HPDE6-E6E7 (cell line): ENCODE data around the gene ANO2.
"Not testable (repeated sequence)": the region's sequence is repeated elsewhere in the genome, so short reads cannot be mapped to it uniquely, and the experiment has no call there.

ENCODE experiments used
- DNase-seq: peaks from one replicate; pipeline ENCODE4 v3.0.0; 2011; ENCODE audit warnings: missing footprints; ENCODE audit errors: extremely low spot score

Gene ANO2

GRCh38 chr12:5818877-5819276 lies 126.2 kb downstream of the ANO2 start:
- DNase-seq: not testable (repeated sequence)

DNA sequence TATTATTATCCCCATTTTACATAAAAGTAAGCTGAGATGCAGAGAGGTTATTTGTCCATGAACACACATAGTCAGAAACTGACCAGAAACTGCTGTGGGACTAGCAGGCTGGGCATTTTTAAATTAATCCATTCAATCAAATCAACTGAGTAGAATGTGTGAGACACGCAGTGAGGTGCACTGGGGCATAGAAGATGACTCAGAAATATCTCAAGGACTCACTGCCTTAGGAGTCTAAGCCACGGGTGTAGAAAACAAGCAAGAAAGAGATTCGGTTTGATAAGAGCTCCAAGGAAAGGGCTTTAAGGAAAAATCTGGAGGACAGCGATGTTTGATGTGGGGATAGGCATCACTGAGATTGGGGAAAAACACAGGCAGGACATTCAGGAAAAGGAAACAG lies 127.8 kb downstream of the ANO2 start:
- DNase-seq: no peak

DNA sequence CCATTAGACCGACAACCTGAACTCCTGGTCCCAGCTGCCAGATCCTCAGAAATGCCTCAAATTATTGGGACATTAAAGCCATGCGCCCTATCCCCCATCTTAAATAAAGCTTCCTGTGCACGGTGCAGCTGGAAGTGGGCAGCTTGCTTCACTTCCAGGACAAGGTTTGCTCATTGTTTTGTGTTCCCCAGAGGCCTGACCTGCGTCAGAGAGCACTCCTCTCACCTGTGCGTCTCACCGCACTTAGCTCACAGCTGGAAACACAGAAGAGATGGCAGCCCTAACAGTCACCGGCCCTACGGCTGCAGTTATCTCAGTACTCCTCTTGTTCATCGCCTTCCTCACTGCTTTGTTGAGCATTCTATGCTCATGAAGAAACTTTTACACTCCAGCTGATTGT lies 135.5 kb downstream of the ANO2 start:
- DNase-seq: no peak

- no peak for DNase-seq
These were observed 136.1 kb downstream of the ANO2 start for GRCh38 chr12:5808981-5809380.

DNA sequence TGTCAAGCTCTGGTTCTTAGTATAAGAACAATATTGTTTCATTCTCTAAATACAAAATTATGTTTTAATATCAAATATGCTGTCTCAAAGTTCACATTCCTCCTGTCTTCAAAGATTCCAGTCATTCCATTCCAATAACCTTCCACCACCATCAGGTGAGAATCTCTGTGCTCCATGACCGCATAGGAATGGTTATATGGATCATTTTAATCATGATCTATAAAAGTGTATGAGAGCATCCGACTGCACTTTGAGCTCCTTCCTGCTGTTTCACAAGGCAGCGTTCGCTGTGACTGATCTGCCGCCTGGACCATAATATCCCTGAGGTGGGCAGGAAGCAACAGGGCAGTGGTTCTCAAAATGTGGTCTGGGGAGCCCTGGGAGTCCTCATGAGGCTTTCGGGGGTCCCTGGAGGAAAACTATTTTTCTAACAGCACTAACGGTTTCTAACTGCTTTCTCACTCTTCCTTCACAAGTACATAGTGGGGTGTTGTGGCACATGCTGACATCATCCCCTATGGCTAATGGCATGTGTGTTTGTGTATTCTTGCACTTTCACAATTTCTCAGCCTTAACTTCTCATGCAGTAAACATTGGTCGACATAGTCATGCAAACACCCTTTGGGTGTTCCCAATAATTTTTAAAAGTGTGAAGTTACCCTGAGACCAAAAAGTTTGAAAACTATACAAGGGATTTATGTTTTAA lies 137.4 kb downstream of the ANO2 start:
- DNase-seq: no peak

DNA sequence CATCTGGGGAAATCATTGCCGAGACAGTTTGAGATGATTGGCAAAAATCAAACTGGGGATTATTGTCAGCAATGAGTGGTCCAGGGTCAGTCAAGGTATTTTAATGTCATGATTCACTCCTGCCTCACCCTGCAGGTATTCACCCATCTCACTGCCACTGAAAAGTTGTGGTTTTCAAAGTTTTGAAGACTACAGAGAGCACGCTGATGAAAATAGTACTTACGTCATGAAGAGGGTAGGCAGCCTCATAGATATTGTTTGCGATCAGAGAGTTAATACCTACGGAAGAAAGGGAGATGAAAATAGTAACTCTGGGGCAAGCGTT lies 138.0 kb downstream of the ANO2 start:
- DNase-seq: no peak

DNA sequence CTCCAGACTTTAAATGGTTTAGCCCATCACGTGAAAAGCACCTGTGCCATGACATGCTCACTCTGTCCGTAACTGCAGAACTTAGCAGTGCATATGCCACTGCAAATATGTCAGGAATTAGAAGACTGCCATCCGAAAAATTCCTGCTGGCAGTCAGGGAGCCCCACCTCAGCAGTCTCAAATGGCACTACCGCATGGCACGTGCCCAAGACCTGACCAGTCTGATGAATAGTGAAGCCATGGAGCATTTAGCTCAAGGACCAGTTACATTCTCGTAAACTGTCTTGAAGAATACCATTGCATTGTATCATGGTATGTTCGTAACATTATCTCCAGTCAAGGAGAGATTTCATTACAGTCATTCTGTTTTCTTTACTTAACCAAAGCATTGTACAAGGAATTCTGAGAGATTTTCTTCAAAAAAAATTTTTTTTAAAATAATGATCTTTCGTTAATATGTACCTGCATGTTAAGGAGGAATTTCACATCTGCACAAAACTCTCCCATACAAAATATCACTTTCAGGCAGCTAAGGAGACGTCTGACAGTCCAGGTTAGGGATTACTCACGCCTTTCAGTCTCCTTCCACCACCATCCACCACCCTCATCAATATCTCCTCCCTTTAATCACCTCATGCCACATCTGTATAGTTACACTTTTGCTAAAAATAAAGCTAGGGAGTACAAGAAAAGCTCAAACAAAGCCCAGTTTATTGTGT lies 138.5 kb downstream of the ANO2 start:
- DNase-seq: no peak

DNA sequence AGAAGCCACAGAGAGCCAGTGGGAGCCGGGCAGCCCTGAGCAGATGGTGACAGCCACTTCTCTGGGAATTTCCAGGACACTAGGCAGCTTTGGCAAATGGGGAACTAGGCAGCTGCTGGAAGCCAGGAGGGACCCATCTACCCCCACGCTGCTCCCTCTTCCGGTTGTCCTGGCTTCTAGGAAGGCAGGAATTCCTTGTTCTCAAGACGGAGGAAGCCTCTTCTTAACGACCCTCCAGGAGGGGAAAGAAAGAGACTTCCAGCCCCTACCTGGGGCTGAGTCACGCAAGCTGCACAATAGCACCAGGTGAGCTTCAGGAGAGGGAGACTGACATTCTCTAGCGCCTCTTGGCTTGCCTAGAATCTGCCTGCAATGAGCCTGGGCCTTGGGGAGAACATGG lies 141.5 kb downstream of the ANO2 start:
- no peak for DNase-seq

GRCh38 chr12:5798242-5799015 lies 146.6 kb downstream of the ANO2 start:
- DNase-seq: no peak

DNA sequence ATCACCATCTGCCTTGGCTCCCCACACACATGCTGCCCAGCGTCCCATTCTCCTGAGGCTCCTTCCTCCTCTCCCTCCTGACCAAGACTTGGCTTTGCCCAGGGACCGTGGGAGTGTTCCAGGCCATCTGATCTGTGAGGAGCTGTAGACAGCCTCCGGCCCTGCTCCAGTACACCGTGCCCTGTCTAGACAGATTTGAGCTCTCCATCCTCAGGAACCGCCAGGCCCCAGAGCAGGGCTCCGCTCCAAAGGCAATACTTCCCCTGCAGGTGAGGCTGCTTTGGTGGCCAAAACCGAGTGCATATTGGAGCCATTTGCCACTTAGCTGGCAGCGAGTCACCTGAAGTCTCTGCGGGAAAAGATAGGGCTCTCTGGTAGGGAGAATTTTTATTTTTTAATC lies 147.4 kb downstream of the ANO2 start:
- DNase-seq: no peak

- no peak for DNase-seq
These were observed 148.2 kb downstream of the ANO2 start for GRCh38 chr12:5796959-5797225.

- DNase-seq: no peak
These were observed 148.7 kb downstream of the ANO2 start for GRCh38 chr12:5796171-5796958.

DNA sequence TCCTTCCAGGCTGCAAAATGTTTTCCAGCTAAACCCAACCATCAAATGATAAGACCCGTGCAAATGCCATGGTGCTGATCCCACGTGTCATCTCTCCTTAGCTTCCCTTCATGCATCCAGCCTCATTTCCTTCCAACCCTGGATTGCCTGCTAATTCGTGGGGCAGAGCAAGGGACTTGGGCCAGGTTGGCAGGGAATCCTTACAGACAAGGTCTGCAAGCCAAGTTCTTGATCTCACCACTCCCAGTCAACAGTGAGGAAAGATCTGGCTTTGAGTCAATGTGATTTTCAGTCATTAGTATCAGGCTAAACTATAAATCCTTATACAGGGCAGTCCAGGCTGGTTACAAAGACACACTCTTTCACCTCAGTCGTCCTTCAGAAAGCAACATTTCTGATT lies 150.9 kb downstream of the ANO2 start:
- no peak for DNase-seq

DNA sequence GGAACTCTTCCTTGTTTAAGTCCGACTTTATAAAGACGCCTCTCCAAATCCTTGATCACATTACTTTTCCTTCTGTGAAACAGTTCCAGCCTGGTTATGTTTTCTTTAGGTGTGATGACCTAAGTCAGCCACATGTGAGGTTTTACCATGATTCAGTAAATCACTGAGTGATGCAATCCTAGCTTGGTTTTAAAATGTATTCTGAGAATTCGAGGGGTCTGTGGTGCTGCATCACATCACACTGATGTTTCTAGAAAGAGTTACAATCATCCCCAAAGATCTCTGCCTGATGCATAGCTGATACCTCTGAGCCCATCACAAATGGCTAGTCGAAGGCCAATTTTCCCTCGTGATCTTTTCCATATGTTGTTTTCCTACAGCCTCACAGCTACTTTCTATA lies 152.7 kb downstream of the ANO2 start:
- DNase-seq: no peak

DNA sequence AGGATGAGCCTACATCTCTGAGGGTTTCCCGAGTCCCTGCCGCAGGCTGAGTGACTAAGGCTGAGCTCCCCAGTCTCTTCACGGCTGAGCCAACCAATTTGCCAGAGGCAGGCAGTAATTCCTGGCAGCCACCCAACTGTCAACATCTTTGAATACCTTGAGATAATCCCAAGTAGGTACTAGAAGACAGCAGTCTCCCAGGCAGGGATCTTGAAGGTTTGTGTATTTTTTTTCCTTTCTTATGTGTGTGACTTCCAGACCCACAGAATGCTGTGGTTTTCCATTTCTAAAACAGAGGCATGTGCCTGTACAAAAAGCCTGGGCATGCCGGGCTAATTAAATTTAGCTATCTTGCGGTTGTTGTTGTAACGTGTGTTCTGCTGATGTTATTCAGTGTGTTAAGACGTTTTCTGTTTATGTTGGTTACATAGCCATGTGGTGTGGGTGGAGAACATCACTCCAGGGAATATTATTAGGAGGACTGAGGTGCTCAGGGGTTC lies 155.5 kb downstream of the ANO2 start:
- no peak for DNase-seq

DNA sequence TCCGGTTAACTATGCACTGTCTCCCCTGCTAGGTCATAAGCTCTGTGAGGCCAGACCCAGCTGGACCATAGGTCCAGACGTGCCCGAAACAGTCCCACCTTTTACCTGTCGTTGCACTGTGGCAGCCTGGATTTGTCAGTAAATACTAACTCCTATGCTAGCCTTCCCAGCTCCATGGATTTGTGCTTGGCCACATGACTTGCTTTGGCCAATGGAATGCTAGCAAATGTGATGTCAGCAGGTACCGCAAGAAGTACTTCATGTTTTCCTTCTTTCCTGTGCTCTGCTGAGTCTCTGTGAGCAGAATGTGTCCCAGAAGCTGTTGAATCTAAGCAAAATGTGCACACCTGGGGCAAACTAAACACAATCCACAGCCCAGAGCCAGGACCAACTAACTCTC lies 157.2 kb downstream of the ANO2 start:
- DNase-seq: no peak

GRCh38 chr12:5785601-5786000 lies 159.5 kb downstream of the ANO2 start:
- DNase-seq: no peak

GRCh38 chr12:5784462-5785130 lies 160.5 kb downstream of the ANO2 start:
- no peak for DNase-seq

DNA sequence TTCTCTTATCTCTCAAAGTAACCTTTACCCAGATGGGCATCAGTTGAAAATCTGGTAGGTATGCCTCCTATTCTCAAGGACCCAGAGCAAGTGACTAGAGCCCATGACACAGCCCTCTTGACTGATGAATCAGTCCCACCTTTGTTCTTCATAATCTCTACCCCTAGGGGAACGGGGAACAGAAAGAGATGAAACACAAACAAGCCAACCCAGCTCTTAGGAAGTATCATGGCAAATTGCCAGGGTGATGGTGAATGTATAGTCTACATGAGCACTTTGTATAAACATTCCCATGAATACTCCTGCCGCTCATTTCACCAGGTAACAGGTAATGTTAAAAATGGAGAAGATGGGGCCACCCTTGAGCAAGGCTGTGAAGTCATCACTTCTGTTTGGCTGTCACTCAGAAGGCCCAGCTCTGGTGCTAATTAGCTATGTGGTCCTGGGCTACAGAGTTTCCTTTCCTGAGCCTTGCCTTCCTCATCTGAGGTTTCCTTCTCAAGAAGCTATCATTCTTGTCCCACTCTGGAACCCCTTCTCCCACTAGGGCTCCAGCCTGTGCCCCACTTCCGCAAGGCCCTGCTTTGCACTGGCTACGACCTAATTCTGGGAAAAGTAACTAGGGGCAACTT lies 161.7 kb downstream of the ANO2 start:
- DNase-seq: no peak

GRCh38 chr12:5780536-5780935 lies 164.5 kb downstream of the ANO2 start:
- no peak for DNase-seq

DNA sequence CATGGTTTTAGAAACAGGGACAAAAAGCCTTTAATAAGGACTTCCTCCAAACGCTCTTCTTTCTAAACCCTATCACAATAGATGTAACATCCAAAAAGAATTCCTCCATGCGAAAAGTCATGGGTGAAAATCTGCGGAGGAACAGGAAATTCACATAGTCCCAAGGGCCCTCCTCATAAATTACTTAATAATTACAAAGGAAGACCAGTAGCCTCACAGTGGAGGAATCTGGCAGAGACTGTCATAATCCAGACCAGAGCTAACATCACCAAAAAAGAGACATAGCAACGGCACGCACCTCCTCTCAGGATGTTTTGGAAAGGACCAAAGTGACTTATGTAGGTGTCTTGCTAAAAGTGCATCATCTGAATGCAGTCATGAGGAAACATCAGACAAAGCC lies 165.7 kb downstream of the ANO2 start:
- no peak for DNase-seq
